Pancreas (tissue), 10 donors: ENCODE results near the gene DNER. TPM values are rescaled to one million over a fixed set of nuclear protein-coding genes. Genes with fewer than 3 reads are reported as not detected.
A peak's percentile ranks its signal among the peaks of the same experiment; 100 is the strongest.

Experiments used
- ATAC-seq, 4 donors: fragments of 200-7000 bp; cut with Tn5 transposase; one replicate each; pipeline versions ENCODE4 v1.8.0 to v1.9.1; 2020; ENCODE audit warnings: mild to moderate bottlenecking in 4 of 4, moderate library complexity in 4 of 4
- DNase-seq, 6 donors: peaks; one replicate each; pipeline ENCODE4 v3.0.0-alpha.2; 2020
- FAIRE-seq: peaks from 2 replicates; lab custom pipeline; 2012; peaks lifted over from hg19 to GRCh38; lab: Jason Lieb, UNC
- H3K27ac ChIP-seq, 4 donors: fragments of 200-600 bp; sonication (generic); 1 replicate in 3 of 4; 2 replicates in 1 of 4; pipeline versions ENCODE4 v1.5.0 to v1.8.0; 2020
- H3K27me3 ChIP-seq, 4 donors: fragments of 200-600 bp; one replicate each; pipeline ENCODE4 v1.8.0; 2021
- H3K36me3 ChIP-seq, 3 donors: fragments of 200-600 bp; sonication (generic) in 1 of 3; one replicate each; pipeline versions ENCODE4 v1.5.0 to v1.8.0; 2020 to 2021
- H3K4me1 ChIP-seq, 3 donors: fragments of 200-600 bp; one replicate each; pipeline ENCODE4 v1.8.0; 2021
- H3K4me3 ChIP-seq, 4 donors: fragments of 200-600 bp; sonication (generic) in 2 of 4; one replicate each; pipeline versions ENCODE4 v1.5.0 to v1.8.0; 2020 to 2021
- H3K9me3 ChIP-seq, 4 donors: fragments of 200-600 bp; one replicate each; pipeline ENCODE4 v1.8.0; 2021
- WGBS, 2 donors: extraction: QIAGEN DNeasy Blood & Tissue Kit; methylation state at CpG; one replicate each; pipeline ENCODE4 v1.1.7; 2013; 5-methylcytosine and 5-hydroxymethylcytosine counted together
- intact Hi-C, 3 donors: fragments of 100-400 bp; cut with DNase I; formaldehyde crosslinking; loops; one replicate each; pipeline versions ENCODE4 v1.11.1 to v1.14.2; 2022
- polyA plus RNA-seq, 2 donors: library from polyadenylated mRNA; stranded (reverse); fragments of 200-250 nt; gene quantifications; one replicate each; pipeline ENCODE4 v1.2.3, GENCODE V29; 2013
- total RNA-seq, 6 donors: library from RNA; stranded (reverse); fragmentation: NEBNext Ultra II Directional in 4 of 6; extraction: Animal tissue kit (Norgen Biotek cat#: 25700) in 4 of 6; gene quantifications; one replicate each; pipeline versions ENCODE4 v1.2.1 to v1.2.4, GENCODE V29; 2021 to 2023
- TF ChIP-seq, protein P1 (sequence below), 4 donors: fragments of 200-600 bp; sonication (generic) in 3 of 4; IDR thresholded peaks; one replicate each; pipeline versions ENCODE4 v1.5.0 to v1.8.0; 2021; ENCODE audit warnings: antibody characterized with exemption in 4 of 4
- donor health status: healthy with polysubstance abuse.
- donor health status: DM: no; HTN: no; CAD: no; lungs with moderate emphysema.
- donor health status: DM: no; HTN: no; CAD: no.
- donor health status: control.
- donor health status: control.
- donor health status: Bipolar disorder and iron deficiency.
- donor health status: DM: yes; HTN: yes; CAD: no.
- donor health status: DM: no; HTN: no; CAD: no.
- donor health status: DM: no; HTN: no; CAD: no.
- donor health status: DM: yes; HTN: yes; CAD: no.

The DNER gene
- total and polyA plus RNA-seq, 8 donors: 0.25 to 2.3 (median 0.44) TPM

DNA sequence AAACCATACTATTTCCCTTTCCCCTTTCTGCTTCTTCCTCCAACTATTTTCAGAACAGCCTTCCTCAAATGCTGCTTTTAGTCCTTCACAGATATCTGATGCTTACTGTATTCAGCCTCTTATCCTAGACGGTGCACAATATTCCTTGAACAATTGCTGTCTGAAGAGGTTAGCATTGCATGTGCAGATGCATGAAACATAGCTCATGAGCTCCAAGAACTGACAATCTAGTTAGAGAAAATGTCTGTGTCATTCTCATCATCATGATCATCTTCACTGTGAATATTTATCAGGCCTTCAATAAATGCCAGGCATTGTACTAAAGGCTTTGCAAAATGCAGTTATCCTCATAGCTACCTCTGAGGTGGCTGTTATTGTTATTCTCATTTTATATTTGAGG is 190.7 kb downstream of the DNER start:
- TF ChIP-seq, protein P1, sequence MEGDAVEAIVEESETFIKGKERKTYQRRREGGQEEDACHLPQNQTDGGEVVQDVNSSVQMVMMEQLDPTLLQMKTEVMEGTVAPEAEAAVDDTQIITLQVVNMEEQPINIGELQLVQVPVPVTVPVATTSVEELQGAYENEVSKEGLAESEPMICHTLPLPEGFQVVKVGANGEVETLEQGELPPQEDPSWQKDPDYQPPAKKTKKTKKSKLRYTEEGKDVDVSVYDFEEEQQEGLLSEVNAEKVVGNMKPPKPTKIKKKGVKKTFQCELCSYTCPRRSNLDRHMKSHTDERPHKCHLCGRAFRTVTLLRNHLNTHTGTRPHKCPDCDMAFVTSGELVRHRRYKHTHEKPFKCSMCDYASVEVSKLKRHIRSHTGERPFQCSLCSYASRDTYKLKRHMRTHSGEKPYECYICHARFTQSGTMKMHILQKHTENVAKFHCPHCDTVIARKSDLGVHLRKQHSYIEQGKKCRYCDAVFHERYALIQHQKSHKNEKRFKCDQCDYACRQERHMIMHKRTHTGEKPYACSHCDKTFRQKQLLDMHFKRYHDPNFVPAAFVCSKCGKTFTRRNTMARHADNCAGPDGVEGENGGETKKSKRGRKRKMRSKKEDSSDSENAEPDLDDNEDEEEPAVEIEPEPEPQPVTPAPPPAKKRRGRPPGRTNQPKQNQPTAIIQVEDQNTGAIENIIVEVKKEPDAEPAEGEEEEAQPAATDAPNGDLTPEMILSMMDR (IDR thresholded peaks at IDR 0.05): no peak
- 64 to 68% methylated on average over 1 of the region's 1 CpG for WGBS, 2 donors
- intact Hi-C loops: no loop called here
- H3K27ac ChIP-seq: no peak overlapping the region
- H3K36me3 ChIP-seq: no peaks in the 10 kb centered on the region
- no peak overlapping the region for H3K4me3 ChIP-seq
- DNase-seq (no peak), ATAC-seq (no peak), FAIRE-seq (no peak)
- no peaks in the 10 kb centered on the region for H3K4me1 ChIP-seq
- no peaks in the 10 kb centered on the region for H3K27me3 ChIP-seq
- no peaks in the 10 kb centered on the region for H3K9me3 ChIP-seq

DNA sequence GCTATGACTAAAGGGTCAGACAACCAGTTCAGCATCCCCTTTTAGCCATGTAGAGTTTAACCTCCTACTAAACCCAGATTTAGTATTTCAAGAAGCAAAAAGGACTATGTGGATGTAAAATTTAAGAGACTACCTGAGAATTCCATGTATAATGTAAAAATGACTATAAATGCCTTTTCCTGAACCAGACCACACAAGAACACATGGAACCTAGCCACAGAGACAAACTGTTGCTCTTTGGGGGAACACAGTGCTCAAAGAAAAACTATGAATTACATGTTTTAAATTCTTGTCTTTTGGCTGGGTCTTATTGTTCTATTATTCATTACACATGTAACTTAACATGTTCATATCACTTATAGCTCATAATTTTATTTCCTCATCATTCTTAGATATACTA is 192.8 kb downstream of the DNER start:
- Histone ChIP-seq H3K4me1 (no peaks in the 10 kb centered on the region), H3K27ac (no peak overlapping the region), H3K9me3 (no peaks in the 10 kb centered on the region), H3K4me3 (no peak overlapping the region), H3K27me3 (no peaks in the 10 kb centered on the region), H3K36me3 (no peaks in the 10 kb centered on the region)
- DNase-seq (no peak), ATAC-seq (no peak), FAIRE-seq (no peak)
- TF ChIP-seq, protein P1 (IDR thresholded peaks at IDR 0.05): no peak
- intact Hi-C loops: no loop called here

DNA sequence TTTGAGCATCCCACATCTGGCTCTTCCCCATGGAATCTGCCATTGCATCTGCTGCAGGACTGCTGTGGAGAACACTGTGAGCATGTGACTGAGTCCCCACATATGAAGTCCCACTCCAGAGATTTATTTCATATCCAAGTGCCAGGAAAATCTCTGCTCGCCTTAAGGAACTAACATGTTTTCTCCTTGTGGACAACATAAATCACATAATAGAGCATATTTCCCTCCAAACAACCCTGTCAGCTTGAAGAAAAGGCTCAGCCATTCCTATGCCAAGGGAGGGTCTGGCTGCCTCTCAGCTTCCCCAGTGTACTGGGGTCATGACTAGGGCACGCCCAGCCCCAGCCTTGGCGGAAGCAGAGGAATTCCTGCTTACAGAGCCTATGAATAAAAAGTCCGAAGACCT is 193.7 kb downstream of the DNER start:
- WGBS, 2 donors: 64 to 78% methylated on average over 4 of the region's 4 CpGs
- no peak overlapping the region for H3K27ac ChIP-seq
- DNase-seq: peak in 1 of 6 donors; percentile 18
- no peaks in the 10 kb centered on the region for H3K36me3 ChIP-seq
- no peaks in the 10 kb centered on the region for H3K9me3 ChIP-seq
- TF ChIP-seq, protein P1 (IDR thresholded peaks at IDR 0.05): no peak
- ATAC-seq: no peak
- H3K27me3 ChIP-seq: no peaks in the 10 kb centered on the region
- intact Hi-C loops: no loop called here
- H3K4me3 ChIP-seq: no peak overlapping the region
- no peaks in the 10 kb centered on the region for H3K4me1 ChIP-seq
- no peak for FAIRE-seq

DNA sequence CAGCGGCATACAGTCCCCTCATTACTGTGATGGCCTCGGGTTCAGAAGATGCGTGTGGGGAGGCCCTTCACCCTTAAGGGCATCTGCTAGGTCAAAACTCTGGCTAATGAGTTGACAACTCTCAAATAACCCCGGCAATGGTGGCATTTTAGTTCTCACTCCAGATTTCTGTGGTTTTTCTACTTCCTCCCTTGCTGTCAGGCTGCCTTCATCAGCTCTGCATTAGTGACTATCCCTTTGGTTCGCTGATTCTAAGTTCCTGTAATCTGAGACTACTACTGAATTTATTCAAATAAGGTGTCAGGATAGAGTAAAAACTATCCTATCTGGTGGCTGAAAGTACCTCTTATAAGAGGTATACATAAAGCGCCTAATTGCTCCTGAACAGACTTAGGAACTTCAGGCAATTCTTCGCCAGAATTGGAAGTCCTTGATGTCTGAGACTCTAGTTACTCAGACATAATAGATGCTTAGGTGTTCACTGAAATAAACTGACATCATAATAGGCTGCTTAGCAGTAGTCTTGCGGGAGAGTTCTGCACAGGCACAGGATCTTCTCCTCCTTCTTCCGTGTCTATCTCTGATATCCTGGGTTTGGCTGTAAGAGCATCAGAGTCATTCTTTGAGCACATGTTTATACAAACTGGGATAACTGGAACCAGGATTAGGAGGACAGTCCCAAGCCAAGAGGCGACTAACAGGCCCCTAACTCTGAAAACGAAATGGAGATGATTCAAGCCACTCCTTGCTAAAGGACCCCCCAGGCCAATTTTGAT is 194.5 kb downstream of the DNER start:
- FAIRE-seq (no peak), DNase-seq (no peak), ATAC-seq (no peak)
- intact Hi-C loops: no loop called here
- no peaks in the 10 kb centered on the region for H3K4me1 ChIP-seq
- H3K27ac ChIP-seq: no peak overlapping the region
- H3K4me3 ChIP-seq: no peak overlapping the region
- WGBS, 2 donors: 51 to 60% methylated on average over 11 of the region's 11 CpGs
- H3K36me3 ChIP-seq: no peaks in the 10 kb centered on the region
- H3K27me3 ChIP-seq: no peaks in the 10 kb centered on the region
- TF ChIP-seq, protein P1 (IDR thresholded peaks at IDR 0.05): no peak
- no peaks in the 10 kb centered on the region for H3K9me3 ChIP-seq

DNA sequence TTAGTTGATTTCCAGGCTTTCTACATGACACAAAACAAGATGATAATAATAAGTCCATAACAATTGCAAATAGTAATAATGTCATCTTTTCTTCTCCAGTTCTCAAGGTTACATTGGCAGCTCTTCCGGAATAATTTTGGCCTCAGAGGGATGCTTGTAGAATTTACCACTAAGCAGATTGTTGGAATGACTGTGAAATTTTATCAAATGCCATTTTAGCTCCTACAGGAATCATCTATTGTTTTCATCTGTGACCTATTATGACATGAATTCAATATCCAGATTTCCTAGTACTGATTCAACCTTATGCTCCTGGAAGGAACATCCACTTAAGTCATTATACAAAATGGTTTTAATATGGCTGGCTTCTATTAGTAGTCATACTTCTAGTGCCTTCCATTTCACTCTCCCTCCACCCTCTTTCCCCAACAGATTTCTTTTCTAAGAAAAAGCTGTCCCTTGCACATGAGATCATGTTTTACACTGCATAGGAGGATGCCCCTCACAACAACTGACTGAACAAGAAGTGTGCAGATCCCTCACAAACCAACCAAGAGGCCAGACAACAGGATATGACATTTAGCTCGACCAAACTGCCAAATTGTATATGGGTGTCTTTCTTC is 200.0 kb downstream of the DNER start:
- intact Hi-C loops: no loop called here
- H3K27ac ChIP-seq: no peak overlapping the region
- H3K4me3 ChIP-seq: no peak overlapping the region
- DNase-seq: no peak
- TF ChIP-seq, protein P1 (IDR thresholded peaks at IDR 0.05): no peak
- no peak for ATAC-seq
- H3K27me3 ChIP-seq: no peaks in the 10 kb centered on the region
- WGBS, 2 donors: 44 to 50% methylated on average over 2 of the region's 2 CpGs
- no peak for FAIRE-seq
- no peaks in the 10 kb centered on the region for H3K4me1 ChIP-seq
- H3K36me3 ChIP-seq: no peaks in the 10 kb centered on the region
- H3K9me3 ChIP-seq: no peaks in the 10 kb centered on the region
